Endothelial cell of hepatic sinusoid (primary cell): Measurements from ENCODE around the gene DHX32.
"Not testable (repeated sequence)": the region's sequence is repeated elsewhere in the genome, so short reads cannot be mapped to it uniquely, and the experiment has no call there.

ENCODE experiments used
- in situ Hi-C: cut with HindIII; loops from 2 replicates; pipeline ENCODE4 v1.10.0; 2017; ENCODE audit warnings: low sequenced_read_pairs

DHX32 gene, protein sequence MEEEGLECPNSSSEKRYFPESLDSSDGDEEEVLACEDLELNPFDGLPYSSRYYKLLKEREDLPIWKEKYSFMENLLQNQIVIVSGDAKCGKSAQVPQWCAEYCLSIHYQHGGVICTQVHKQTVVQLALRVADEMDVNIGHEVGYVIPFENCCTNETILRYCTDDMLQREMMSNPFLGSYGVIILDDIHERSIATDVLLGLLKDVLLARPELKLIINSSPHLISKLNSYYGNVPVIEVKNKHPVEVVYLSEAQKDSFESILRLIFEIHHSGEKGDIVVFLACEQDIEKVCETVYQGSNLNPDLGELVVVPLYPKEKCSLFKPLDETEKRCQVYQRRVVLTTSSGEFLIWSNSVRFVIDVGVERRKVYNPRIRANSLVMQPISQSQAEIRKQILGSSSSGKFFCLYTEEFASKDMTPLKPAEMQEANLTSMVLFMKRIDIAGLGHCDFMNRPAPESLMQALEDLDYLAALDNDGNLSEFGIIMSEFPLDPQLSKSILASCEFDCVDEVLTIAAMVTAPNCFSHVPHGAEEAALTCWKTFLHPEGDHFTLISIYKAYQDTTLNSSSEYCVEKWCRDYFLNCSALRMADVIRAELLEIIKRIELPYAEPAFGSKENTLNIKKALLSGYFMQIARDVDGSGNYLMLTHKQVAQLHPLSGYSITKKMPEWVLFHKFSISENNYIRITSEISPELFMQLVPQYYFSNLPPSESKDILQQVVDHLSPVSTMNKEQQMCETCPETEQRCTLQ

DNA sequence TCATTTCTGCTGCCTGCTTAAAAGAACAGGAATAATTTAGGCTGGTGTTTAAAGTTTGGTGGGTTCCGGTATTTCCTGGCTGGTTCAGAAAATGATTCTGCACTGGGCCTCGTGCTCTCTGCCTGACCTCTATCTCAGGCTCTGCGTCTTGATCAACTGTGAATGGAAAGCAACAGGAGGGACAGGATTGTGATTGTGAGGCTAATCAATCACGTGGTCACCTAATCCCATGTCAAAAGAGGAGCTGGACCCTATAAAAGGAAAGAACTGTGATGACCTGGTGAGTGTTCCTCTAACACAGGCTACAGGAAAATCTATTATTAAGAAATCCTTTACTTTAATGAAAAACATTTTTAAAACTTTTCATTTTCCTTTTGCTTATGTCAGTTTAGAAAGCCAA is at the start of gene DHX32:
Gene DHX32, minus strand, starts transcription at position 101 of the 400 bp plus-strand sequence. CDS start 468 bp downstream, outside the sequence.
- in situ Hi-C loops, result loop anchor here (5.0 kb wide), 1 partner anchor 56 kb away; no protein-coding TSS in a partner anchor

DNA sequence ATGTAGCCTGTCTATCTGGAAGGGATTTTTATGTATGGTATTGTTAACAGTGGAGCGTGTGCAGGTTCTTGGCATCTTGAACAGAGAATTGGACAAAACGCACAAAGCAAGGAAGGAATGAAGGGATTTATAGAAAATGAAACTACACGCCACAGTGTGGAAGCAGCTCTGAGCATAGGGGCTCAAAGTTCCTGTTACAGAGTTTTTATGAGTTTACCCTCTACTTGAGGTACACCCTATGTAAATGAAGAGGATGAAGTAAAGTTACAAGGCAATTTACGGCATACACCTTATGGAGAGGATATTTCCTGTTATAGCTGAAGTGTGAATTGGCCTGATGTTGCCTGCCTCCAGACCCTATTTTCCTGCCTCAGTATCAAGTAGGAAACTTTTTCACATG is 48.5 kb upstream of the DHX32 start:
- in situ Hi-C loops, result no loop called here

DNA sequence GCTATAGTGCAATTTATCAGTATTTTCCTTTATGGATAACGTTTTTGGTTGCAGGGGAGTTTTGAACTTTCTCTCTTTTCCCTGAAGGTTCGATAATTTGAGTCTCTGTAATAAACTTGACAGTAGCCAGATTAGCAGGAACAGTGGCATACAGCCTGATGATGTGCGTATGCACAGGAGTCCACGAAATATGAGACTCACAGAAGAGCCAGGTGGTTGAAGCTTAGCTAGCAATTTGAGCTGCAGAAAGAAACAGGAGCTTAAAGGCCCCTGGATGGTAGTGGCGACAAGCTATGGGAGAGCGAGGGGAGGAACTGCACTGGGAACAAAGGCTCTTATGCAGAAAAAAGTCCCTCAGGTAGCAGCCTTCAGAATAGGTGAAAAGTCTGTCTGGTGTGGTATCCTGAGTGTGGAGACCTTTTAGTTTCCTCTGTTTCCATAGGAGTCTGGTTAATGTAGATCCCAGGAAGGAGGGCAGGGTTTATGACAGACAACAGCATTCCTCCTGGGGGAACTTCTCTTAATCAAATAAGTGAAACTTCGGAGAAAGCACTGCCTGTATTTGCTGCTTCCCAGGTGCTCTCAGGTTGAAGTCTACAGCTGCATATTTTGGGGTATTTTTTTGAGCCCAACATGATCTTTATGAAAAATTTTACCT is 48.0 kb upstream of the DHX32 start:
- in situ Hi-C loops, result no loop called here

GRCh38 chr10:125927265-125927664 is 46.2 kb upstream of the DHX32 start:
- in situ Hi-C loops, result not testable (repeated sequence)

DNA sequence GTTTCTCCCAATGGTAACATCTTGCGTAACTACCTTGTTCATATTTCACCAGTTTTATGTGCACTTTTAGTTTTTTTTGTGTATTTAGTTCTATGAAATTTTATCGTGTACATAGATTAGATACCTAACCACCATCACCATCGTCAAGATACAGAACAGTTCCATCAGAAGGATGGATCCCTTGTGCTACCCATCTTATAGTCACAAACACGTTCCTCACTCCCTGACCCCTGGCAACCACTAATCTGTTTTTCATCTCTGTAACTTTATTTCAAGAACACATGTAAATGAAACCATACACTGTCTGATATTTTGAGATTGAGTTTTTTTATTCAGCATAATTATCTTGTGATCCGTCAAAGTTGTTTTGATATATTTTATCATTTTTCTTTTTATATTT is 45.2 kb upstream of the DHX32 start:
- in situ Hi-C loops, result no loop called here

DNA sequence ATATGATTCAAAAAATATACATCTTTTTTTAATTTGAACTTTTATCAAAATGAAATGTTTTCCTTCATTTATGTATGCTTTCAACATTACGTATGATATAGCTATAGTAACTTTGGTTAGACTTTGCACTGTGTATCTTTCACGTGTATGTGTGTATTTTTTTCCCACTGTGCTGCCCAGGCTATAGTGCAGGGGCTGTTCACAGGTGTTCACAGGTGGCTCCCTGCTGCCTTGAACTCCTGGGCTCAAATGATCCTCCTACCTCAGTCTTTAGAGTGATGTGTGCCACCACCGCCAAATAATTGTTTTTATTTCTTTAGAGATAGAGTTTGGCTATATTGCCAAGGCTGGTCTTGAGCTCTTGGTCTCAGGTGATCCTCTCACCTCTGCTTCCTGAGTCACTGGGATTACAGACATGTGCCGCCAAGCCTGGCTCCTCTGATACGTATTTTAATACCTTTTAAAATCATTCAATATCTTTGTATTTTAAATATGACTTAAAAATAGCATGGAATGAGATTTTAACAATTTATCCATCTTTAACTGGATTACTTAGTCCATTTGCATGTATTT is 44.3 kb upstream of the DHX32 start:
- in situ Hi-C loops, result no loop called here

GRCh38 chr10:125921643-125922306 is 40.7 kb upstream of the DHX32 start:
- in situ Hi-C loops, result not testable (repeated sequence)

DNA sequence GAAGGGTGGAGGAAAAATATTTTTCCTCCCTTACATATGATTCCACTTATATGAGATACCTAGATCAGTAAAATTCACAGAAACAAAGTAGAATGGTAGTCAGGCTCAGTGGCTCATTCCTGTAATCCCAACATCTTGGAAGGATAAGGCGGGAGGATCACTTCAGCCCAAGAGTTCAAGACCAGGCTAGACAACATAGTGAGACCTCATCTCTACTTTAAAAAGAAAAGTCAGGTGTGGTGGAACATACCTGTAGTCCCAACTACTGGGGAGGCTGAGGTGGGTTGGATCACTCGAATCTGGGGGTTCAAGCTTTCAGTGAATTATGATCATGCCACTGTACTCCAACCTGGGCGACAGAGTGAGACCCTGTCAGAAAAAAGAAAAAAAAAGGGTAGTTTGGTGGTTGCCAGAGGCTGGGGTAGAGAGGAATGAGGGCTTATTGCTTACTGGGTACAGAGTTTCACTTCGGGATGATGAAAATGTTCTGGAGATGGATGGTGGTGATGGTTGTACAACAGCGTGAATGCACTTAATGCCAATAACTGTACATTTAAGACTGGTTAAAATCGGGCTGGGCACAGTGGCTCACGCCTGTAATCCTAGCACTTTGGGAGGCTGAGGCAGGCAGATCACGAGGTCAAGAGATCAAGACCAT is 36.7 kb upstream of the DHX32 start:
- in situ Hi-C loops, result not testable (repeated sequence)

DNA sequence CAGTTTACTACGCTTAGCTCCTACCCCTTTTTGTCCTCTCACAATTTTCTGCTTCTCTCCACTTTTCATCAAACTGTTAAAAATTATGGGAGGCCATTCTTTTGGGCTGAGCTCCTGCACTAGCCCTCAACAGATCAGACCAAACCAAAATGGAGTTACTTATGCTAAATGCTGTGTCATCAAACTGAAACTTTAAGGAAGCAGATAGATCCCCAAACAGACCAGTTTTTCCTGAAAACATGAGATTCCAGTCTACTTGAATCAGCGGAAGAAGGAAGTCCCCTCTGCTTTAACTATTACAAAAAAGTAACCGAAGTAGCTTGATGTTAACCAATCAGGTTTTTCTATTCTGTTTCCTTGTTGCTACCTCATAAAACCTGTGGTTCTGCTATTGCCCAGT is 35.9 kb upstream of the DHX32 start:
- in situ Hi-C loops, result no loop called here

DNA sequence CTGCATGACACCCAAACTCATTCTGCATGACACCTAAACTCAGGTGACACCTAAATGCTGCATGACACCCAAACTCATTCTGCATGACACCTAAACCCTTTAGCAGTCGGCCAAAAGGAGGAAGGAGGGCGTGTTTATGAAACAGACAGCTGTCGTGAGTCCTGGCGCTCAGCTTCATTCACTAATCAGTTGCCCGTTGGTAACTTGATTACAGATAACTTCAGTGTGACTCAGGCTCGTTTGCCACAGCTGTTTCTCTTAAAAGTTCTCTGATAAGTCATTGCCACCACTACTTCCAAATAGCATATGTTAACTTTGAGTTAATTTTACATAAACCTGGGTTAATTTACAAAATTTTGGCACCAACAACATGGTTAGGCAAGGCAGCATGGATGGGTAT is 32.2 kb upstream of the DHX32 start:
- in situ Hi-C loops, result not testable (repeated sequence)

DNA sequence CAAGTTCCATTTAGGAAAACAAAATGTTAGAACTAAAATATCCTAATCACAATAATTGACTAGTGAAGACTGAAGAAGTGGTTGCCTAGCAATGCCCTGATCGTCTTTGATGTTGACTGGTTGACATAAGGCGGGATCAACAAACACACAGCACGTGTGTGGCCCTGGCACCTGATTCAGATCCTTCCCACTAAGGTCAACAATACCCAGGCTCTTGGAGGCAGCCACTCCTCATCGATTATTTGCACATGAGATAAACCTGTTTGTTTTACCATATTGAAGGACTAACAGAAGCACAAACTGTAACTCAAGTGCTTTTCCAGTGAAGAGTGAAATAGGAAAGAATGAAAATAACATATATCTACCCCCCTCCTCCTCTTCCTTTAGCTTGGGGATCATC is 30.9 kb upstream of the DHX32 start:
- in situ Hi-C loops, result no loop called here

DNA sequence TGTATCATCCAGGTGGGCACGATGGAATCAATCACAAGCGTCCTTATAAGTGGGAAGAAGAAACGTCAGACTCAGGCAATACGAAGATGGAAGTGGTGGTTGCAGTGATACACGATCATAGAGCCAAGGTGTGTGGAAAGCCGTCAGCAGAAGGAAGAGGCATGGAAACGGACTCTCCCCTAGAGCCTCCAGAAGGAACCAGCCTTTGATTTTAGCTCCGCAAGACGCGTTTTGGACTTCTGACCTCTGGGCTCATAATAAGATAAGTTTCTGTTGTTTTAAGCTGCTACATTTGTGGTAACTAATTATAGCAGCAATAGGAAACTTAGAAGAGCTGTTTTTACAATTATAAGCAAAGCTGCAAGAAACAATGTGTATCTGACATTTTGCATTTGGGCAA is 30.1 kb upstream of the DHX32 start:
- in situ Hi-C loops, result no loop called here

GRCh38 chr10:125909491-125909890 is 28.4 kb upstream of the DHX32 start:
- in situ Hi-C loops, result not testable (repeated sequence)

DNA sequence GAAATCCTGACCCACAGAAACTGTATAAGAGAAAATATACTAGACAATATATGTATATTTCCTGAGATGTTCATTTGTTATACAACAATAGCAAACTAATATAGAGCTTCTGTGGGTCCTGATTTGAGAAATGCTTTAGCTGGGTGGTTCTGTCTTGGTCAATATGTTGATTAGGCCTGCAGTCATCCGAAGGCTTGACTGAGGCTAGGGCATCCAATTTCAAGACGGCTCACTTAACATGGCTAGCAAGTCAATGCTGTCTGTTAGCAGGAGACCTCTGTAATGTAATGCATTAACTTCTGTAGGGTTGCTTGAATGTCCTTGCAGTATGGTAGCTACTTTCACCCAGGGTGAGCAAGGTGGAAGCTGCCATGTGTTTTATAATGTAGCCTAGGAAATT is 27.7 kb upstream of the DHX32 start:
- in situ Hi-C loops, result not testable (repeated sequence)

DNA sequence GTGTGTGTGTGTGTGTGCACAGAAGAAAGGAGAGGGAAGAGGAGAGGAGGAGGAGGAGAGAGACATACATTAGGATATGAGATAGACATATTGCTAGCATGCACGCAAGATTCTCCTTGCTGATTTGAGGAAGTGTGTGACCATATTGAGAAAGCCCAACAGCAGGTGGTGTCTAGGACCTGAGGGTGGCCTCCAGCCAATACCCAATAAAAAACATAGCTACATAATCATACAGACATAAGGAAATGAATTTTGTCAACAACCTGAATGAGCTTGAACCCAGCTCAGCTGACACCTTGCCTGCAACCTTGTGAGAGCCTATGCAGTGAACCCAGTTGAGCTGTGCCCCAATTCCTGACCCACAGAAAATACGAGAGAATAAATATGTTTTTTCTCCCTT is 26.5 kb upstream of the DHX32 start:
- in situ Hi-C loops, result not testable (repeated sequence)

- in situ Hi-C loops, result not testable (repeated sequence)
Measured at GRCh38 chr10:125905069-125905994, 24.2 kb upstream of the DHX32 start.

GRCh38 chr10:125903135-125903640 is 22.1 kb upstream of the DHX32 start:
- in situ Hi-C loops, result not testable (repeated sequence)

GRCh38 chr10:125900963-125901362 is 19.9 kb upstream of the DHX32 start:
- in situ Hi-C loops, result not testable (repeated sequence)

- in situ Hi-C loops, result not testable (repeated sequence)
Measured at GRCh38 chr10:125897317-125897716, 16.2 kb upstream of the DHX32 start.
